GM21515 (cell line): ENCODE measurements around the gene SUPV3L1.

ENCODE experiments used
- ATAC-seq: cut with Tn5 transposase; IDR thresholded peaks from one replicate; pipeline ENCODE4 v1.9.1; 2021; ENCODE audit not compliant: unreplicated experiment

SUPV3L1 gene

DNA sequence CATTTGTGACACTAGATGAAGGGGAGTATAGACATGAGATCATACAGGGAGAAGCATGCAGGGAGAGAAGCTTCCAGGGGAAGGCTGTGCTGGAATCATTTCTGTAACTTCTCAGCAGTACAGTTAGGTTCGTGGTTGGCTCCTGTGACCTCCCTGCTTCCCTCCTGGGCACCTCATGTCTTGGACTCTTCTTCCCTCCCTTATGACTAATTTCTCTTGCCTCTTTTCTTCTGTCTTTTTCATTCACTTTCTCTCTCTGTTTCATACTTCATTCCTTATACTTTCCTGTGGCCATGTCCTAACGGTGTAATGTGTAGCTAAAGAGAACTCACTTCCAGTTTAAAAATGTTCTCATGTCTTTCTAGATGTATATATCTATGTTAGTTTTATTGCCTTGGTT lies 21.0 kb downstream of the SUPV3L1 start:
- ATAC-seq = no peak

DNA sequence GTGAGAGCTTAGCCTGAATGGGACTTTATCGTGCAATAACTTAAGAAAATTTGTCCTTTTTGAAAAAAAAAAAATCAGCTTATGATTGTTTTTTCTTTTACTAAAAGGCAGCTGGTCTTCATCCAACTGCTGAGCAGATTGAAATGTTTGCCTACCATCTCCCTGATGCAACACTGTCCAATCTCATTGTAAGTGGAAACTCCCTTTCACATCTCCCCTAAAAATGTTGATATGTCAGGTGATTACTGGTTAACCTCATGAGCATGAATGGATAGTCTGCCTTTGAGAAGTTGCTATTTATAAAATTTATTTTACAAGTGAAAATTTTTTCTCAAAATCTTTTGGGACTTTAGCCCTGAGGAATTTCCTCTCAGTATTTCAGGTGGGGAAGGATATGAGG lies 22.3 kb downstream of the SUPV3L1 start:
- no peak for ATAC-seq

DNA sequence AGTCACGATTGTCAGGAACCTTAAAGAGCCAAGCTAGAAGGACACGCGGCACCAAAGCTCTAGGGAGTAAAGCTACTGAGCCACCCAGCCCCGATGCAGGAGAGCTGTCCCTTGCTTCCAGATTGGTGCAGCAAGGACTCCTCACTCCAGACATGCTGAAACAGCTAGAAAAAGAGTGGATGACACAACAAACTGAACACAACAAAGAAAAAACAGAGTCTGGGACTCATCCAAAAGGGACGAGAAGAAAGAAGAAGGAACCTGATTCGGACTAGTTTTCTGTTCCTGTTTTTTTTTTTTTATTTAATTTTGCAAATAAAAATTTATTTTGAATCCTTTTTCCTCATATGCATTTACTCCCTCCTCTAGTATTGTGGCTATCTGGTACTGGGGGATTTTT lies 28.7 kb downstream of the SUPV3L1 start:
- ATAC-seq = no peak

DNA sequence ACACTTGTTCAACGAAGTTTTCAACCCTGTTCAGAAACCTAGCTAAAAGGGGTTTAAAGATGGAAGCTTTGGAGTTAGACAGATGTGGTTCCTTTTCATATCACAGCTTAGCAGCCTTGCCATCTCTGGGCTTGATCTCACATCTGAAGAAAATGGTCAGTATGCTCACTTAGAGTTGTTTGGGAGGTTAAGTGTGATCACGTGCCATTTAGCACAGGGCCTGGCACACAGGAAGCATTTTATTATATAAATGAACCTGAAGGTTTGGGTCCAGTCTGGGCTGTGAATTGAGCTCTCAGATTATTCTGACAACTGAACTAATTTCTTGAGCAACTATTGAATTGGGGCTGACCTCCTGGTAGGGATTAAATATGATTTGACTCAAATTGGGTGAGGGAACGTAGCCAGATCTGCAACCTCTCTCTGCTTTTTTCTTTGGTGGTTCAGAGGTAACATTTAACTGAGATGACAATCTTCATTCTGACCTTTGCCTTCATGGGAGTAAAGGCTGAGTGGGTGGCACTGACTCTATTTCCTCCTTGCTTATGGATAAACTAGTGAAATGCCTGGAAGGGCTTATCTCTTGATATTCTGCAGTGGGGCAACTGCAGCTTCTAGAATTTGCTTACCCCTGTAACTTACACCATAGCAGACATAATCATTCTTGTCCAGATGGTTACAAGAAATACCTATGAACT lies 29.9 kb downstream of the SUPV3L1 start:
- no peak for ATAC-seq

DNA sequence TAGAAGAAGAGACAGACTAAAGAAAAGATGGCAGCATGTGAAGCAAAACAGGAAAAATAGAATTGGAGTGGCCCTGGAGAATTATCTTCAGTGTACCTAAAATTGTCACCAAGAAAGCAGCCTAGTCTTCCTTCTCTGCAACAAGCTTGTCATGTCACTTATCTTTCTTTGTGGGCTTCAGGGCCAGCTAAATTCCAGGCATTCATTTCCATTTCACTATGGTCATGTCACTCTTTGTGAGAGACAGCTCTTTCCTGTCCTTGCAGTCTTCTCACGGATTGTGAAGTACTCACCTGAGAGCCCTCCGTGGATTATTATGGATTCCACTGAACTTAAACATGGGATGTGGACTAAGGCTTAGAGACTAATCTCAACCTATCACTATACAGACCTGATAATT lies 31.1 kb downstream of the SUPV3L1 start:
- no peak for ATAC-seq

DNA sequence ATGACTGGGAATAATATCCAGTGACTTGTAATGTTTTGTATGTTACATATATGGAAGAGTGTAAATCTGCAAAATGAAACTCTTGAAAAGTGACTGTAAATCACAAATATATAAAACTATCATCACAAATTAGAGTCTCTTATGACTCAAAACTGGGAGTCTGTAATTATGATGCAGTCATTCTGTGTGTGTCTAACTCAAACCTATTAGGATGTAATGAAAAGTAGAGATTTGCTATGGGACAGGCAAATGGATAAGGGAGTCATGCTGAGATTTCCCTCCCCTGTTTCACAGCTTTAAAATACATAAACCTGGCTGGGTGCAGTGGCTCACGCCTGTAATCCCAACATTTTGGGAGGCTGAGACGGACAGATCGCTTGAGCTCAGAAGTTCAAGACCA lies 31.5 kb downstream of the SUPV3L1 start:
- ATAC-seq = no peak

DNA sequence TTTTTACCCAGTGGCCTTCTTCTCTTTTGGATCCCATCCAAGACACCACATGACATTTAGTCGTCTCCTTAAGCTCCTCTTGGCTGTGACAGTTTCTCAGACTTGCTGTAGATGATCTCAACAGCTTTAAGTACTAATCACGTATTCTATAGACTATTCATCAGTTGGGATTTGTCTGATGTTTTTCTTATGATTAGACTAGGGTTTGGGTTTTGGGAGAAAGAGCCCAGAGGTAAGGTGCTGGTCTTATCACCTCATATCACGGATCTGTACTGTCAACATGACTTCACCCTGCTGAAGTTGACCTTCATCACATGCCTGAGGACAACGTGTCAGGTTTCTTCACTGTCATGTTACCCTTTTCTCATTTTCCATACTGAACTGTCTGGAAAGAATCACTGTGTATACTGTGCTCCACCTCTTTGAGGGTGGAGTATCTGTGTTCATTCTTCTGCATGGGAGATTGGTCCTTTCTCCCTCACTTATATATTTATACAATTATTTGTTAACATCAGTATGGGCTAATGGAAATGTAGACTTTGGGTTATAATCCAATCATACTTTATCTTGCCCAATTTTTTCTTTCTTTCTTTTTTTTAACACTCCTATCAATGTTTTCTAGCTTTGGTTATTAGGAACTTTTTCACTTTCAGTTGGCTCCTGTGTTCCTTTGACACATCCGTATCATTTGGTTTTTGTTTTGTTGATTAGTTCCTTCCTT lies 33.7 kb downstream of the SUPV3L1 start:
- ATAC-seq = no peak

DNA sequence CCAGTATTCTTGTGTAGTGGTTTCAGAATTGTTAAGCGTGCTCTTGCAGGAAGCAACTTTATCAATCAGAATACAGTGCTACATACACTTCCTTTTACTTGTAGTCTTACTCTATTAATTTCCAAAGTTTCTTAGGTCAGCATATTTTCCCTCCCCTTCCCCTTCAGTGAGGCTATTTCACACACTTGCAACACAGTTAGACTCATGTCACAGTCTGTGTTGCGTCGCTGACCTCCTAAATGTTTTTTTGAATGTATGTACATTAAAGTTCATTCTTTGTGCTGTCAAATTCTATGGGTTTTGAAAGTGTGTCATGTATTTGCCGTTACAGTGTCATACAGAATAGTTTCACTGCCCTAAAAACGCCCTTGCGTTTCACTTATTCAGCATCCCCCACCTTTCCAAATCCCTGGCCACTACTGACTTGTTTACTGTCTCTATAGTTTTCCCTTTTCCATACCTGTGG lies 34.7 kb downstream of the SUPV3L1 start:
- no peak for ATAC-seq

DNA sequence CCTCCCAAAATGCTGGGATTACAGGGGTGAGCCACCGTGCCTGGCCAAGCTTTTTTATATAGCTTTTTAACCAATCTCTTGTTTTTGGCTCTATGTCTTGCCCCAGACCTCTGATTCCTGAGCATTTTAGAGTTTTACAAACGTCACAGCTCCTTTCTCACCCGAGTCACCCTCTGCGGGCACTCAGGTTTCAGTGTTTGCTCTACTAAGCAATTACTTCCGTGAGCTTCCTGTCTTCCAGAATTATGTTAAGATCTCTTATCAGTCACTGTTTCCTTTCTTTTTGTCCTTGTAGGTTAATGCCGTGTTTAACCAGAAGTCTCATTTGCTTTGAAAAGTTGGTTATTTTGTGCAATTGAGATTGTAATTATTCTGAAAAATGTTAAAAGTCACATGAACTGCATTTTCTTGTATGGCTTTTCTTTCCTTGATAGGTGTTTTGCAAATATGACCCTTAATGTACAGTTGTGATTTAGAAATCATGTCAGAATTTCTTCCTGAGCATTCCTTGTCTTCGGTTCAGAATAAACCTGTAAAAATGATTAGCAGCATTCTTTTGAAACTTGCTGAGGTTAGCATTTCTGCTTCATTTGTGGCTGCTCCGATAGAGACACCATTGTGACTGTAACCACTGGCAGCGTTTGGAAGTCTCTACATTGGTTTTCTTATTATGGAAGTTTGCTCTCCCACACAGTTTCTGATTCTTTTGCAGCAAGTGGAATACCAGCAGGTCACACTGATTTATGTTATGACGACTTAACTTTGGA lies 35.6 kb downstream of the SUPV3L1 start:
- ATAC-seq = no peak

DNA sequence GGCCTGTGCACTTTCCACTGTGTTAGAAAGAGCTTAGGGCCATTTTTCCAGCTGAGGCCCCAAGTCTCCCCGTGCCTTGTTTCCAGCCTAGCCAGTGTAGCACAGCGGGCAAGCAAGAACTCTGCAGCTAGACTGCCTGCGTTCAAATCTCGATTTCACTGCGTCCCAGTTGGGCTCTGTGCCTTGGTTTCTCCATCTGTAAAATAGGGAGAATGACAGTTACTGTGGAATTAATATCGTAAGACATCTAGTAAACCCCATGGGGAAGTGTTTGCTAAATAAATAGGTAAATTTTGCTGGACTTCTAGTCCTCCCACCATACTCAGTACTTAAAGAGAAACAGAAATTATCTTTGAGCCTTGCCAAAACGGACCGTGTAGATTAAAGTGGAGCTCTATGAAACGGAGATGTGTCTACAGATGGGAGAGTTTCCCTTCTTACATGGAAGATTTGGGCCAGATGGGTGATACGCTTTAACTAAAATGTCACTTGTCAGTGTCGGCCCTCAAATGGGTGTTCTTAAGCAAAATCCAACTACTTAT lies 36.6 kb downstream of the SUPV3L1 start:
- no peak for ATAC-seq

DNA sequence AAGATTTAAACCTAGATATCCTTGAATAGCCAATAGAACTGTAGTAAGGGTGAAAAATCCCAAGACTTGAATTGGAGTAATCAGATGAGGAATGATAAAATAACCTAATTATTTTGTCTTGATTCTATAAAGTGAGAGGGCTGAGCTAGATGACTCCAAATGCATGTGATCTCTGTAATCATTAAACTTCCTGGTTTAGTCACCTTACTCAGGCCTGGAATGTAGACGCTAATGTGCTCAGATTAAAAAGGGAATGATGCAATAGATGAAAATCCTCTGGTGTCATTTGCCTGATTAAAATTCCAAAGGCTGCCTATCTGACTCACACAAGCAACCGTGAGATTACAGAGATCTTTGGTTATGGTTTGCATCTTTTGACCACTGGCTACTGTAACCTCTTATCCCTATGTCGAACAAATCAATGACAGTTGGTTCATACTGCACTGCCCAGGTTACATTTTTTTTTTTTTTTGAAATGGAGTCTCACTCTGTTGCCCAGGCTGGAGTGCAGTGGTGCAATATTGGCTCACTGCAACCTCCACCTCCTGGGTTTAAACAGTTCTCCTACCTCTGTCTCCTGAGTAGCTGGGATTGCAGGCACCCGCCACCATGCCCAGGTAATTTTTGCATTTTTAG lies 37.2 kb downstream of the SUPV3L1 start:
- ATAC-seq = no peak

DNA sequence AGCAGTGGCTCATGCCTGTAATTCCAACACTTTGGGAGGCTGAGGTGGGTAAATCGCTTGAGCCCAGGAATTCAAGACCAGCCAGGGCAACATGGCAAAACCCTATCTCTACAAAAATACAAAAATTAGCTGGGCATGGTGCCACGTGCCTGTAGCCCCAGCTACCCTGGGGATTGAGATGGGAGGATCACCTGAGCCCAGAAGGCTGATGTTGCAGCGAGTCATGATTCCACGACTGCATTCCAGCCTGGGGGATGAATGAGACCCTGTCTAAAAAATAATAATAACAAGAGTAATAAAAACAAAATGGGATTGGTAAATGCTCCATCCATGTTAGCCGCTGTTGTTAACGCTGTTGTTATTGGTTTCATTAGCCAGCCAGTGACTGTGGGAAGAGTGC lies 38.8 kb downstream of the SUPV3L1 start:
- no peak for ATAC-seq

DNA sequence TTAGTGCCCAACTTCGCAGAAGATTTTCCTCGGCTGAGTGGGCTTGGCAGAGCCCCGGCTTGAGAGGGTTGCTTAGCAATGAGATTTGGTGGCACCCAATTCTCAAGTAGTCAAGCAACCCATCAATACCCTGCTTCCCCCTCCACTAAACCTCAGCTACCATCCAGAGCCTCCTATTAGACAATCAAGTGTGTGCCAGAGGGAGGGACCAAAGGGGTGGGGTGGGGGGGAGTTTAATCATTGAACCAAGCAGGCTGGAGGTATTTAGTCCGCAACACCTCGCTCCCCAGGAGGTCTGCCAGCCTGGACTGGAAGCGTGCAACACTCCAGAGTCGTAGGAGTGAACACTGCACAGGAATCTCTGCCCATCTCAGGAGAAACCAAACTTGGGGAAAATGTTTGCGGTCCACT lies 40.0 kb downstream of the SUPV3L1 start, which contains the start of gene HKDC1:
TSS of gene HKDC1 (plus strand) at position 292 of the 411 bp plus-strand sequence. CDS start at position 396, 104 bp downstream.
- no peak for ATAC-seq

DNA sequence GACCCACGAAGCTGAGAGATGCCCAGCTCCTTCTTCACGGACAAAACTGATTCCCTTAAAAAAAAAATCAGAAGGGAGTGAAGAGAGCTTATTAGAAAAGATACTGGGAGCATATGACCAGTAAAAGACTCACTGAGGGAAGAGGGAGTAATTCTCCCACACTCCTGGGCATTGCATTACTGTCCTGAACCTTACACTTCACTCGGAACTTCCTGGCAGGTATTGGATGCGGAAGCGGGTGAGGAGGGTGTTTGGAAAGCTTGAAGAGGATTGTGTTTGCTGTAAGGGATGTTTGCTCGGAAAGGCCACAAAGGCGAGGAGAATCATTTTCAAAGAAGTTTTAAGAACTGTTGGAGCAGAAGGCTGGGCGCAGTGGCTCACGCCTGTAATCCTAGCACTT lies 40.5 kb downstream of the SUPV3L1 start:
- ATAC-seq = no peak

DNA sequence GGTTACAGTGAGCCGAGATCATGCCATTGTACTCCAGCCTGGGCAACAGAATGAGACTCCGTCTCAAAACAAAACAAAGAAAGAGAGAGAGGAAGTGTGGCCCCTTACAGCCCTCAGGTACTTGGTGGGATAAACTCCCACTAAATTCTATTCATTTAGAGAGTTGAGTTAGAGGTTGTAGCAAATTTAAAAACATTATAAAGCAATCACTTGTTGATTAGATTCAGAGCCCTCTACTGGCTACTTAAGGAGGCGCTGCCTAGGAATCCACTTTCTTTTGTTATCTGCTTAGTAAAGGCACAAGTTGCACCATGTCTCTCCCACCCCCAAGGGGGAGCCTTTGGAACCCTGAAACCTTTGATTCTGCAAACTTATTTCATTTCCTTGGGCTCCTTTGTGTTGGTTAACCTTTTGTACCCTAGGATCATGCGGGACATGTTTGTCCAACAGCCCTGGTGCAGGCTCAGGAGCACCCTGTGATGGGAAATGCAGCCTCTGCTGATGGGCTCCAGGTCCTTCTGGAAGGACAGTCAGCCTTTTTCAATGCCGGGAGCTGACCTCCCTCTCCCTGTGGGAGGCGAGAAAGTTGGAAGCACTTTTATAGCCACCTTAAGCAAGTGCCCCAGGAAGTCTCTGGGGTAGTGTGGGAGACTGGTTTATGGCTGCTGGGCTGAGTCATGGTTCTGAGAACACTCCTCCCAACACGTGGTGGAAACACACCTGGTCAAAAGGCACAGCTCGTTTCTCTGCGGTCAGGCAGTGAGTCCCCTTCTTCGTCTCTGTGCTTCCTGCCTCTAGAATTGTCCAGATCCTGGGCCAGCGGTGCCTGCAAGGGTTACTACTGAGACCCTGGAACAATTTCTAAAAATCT lies 42.4 kb downstream of the SUPV3L1 start:
- ATAC-seq = peak; percentile 95

DNA sequence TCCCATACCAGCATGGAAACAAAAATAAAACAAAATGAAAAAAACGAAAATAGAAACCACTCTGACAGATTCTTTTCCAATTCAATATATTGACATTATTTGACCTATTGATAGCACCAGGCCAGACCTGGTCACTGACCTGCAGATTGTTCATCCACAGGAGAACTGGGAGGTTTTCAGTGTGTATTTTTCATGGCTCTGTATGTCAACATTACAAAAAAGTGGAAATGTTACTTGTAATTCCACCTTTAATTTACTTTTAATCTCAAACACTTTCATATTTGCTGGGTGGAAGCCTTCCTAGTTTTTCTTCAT lies 43.0 kb downstream of the SUPV3L1 start:
- ATAC-seq = peak; percentile 6

DNA sequence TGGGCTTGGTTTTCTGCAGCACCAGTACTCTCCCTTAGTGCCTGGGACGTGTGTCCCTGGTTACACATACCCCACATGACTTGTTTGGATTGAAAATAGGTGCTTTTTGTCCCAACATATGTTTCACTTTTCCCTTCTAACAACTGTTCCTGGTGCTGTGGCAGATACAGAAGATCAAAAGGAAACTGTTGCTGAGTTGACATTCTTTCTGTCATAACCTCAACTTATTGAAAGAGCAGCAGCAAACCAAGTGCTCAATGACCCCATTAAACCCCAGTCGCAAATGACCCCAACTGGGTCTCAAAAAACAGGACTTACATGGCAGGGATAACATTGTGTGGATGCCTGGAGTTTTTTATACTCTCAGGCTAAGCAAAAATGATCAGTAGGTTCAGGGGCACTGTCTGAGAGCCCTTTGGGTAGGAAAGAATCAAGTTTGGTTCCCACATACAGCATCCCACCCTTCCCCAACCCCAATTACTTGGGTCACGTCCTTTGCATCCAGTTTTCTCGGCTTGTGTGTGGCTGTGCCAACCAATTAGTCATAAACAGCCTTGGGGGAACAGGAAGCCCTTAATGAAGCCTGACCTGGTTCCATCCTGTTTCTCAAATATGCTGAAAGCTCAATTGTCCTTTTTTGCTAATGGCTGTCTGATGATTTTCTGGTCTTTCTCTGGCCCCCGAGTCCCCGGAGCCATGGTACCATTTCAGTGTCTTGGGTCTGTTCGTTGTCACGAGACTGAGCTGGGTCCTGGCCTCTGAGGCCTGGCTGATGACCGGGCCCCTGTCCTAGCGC lies 45.0 kb downstream of the SUPV3L1 start:
- no peak for ATAC-seq

DNA sequence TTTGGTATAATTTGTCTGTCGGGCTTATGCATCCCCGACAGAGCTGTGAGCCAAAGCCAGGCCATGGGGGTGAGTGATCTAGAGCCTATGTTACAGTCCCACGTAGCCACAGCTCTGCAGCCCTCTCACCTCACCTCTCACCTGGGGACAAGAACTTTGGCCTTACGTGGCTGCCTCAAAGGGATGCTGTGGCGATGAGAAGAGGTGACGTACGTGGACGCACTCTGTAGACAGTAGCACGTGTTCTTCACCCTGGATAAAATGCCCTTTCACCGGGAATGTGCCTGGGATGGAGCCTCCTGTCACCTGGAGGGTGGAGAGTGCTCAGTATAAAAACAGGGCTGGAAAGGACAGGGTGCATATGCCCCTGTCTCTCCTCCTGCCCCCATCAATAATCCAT lies 45.6 kb downstream of the SUPV3L1 start:
- no peak for ATAC-seq

DNA sequence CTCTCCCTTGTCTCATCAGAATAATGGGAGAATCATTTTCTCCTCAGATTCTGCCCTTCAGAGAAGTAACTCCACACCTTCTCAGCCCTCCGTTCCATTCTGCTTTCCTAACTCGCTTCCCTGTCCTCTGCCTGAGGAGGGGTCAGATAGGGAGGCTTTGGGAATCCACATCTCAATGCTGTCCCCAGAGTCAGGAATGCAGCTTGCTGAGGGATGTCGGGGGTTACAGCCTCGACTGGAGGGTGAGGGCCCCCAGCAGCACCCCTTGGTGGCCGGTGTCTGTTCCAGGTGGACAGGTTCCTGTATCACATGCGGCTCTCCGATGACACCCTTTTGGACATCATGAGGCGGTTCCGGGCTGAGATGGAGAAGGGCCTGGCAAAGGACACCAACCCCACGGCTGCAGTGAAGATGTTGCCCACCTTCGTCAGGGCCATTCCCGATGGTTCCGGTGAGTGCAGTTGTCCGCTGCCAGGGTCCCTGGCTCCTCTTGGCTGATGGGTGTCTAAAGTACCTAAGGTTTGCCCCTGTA lies 47.0 kb downstream of the SUPV3L1 start:
- ATAC-seq = no peak
